ENCODE results near the gene TSHZ2. TPM values are rescaled to one million over a fixed set of nuclear protein-coding genes. Genes with fewer than 3 reads are reported as not detected.

The TSHZ2 gene
- total RNA-seq, 3 donors from 2014 or later (not counting 1 experiment from before 2014, with no cell fraction given), result 1.8 to 1.9 TPM; not detected in 1

DNA sequence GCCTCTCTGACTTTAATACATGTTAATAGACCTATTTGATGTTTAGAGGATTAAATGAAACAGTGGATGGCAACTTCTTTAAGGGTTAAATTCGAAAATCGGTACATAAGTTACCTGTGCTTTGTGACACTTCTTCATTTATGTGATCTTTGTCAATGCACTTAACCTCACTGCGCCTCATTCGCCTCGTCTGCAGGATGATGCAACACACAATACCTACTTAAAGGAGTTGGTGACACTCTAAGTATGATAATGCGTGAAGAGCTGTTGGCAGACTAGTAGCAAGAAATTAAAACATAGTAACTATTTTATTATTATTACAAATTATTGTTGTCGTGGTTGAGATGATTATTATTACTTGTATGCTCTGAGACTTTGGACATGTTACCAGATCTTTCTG lies 92.8 kb downstream of the TSHZ2 start:
- H3K4me1 Mint-ChIP-seq, result no peaks in the 10 kb centered on the region
- Histone ChIP-seq H3K27me3 (ENCODE audit: control insufficient read depth, insufficient read depth, low read length) (no peaks in the 10 kb centered on the region), H3K36me3 (ENCODE audit: control insufficient read depth, insufficient read depth, low read length) (no peaks in the 10 kb centered on the region), H3K4me1 (ENCODE audit: control insufficient read depth, insufficient read depth, low read length) (no peaks in the 10 kb centered on the region), H3K4me3 (ENCODE audit: low read length) (no peak overlapping the region), H3K27ac (ENCODE audit: low read length) (no peak overlapping the region), H3K9me3 (ENCODE audit: control insufficient read depth, insufficient read depth, low read length) (no peaks in the 10 kb centered on the region)
- no peaks in the 10 kb centered on the region for H3K9me3 Mint-ChIP-seq
- no peak overlapping the region for H3K4me3 Mint-ChIP-seq
- TF ChIP-seq, protein P1, sequence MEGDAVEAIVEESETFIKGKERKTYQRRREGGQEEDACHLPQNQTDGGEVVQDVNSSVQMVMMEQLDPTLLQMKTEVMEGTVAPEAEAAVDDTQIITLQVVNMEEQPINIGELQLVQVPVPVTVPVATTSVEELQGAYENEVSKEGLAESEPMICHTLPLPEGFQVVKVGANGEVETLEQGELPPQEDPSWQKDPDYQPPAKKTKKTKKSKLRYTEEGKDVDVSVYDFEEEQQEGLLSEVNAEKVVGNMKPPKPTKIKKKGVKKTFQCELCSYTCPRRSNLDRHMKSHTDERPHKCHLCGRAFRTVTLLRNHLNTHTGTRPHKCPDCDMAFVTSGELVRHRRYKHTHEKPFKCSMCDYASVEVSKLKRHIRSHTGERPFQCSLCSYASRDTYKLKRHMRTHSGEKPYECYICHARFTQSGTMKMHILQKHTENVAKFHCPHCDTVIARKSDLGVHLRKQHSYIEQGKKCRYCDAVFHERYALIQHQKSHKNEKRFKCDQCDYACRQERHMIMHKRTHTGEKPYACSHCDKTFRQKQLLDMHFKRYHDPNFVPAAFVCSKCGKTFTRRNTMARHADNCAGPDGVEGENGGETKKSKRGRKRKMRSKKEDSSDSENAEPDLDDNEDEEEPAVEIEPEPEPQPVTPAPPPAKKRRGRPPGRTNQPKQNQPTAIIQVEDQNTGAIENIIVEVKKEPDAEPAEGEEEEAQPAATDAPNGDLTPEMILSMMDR (IDR thresholded peaks at IDR 0.05), result no peak
- no peak overlapping the region for H3K27ac Mint-ChIP-seq
- no peaks in the 10 kb centered on the region for H3K36me3 Mint-ChIP-seq
- H3K27me3 Mint-ChIP-seq (ENCODE audit: low read depth in 2 of 2), result peaks cover 10 to 22% of the 10 kb centered on the region in 2 donors
- ATAC-seq (no peak), DNase-seq (no peak)
- WGBS (ENCODE audit: insufficient coverage), result 89% methylated on average over 5 of the region's 7 CpGs
- intact Hi-C loops (cut with micrococcal nuclease), result no loop called here

DNA sequence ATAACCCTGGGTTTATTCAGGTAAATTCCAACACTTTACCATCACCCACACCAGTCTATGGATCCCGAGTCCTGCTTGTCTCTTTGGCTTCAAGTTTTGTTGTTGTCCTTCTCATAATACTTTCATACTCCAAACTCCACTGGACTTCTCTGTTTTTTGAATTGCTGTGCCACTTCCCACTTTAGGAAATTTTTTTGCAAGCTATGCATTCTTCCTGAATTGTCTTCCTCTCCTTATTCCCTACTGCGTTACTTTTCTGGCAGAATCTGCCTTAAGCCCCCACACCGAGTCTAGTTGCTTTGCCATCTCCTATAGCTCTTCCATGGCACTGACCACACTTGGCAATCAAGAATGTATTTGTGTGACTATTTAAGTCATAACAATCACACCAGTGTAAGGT lies 96.1 kb downstream of the TSHZ2 start:
- no peak overlapping the region for H3K4me3 Mint-ChIP-seq
- Histone ChIP-seq H3K36me3 (ENCODE audit: control insufficient read depth, insufficient read depth, low read length) (no peaks in the 10 kb centered on the region), H3K4me3 (ENCODE audit: low read length) (no peak overlapping the region), H3K4me1 (ENCODE audit: control insufficient read depth, insufficient read depth, low read length) (no peaks in the 10 kb centered on the region), H3K9me3 (ENCODE audit: control insufficient read depth, insufficient read depth, low read length) (no peaks in the 10 kb centered on the region), H3K27ac (ENCODE audit: low read length) (no peak overlapping the region), H3K27me3 (ENCODE audit: control insufficient read depth, insufficient read depth, low read length) (no peaks in the 10 kb centered on the region)
- H3K9me3 Mint-ChIP-seq, result peaks cover 0 to 2% of the 10 kb centered on the region in 2 donors
- H3K27me3 Mint-ChIP-seq (ENCODE audit: low read depth in 2 of 2), result peaks cover 10 to 17% of the 10 kb centered on the region in 2 donors
- intact Hi-C loops (cut with micrococcal nuclease), result no loop called here
- no peaks in the 10 kb centered on the region for H3K36me3 Mint-ChIP-seq
- TF ChIP-seq, protein P1 (IDR thresholded peaks at IDR 0.05), result no peak
- DNase-seq (no peak), ATAC-seq (no peak)
- no peak overlapping the region for H3K27ac Mint-ChIP-seq
- WGBS (ENCODE audit: insufficient coverage), result 91% methylated on average over 3 of the region's 3 CpGs
- H3K4me1 Mint-ChIP-seq, result no peaks in the 10 kb centered on the region

DNA sequence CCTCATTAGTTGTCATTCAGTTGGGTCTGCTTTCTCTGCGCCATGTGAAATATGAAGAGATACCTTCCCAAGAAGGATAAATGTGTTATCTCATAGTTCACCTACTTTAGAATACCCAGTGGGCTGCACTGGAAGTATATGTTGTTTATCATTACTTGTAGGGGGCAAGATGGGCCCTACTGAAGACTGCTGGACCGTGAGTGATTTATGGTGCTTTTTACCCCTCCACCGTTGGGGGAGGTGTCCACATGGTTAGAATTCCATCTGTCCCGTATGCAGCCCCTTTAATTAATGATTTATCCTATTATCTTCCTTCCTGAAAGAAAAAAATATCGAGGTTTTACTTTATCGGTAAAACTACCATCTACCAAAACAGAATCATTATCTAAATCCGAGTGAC lies 97.0 kb downstream of the TSHZ2 start:
- TF ChIP-seq, protein P1 (IDR thresholded peaks at IDR 0.05), result no peak
- H3K27ac Mint-ChIP-seq, result no peak overlapping the region
- H3K4me1 Mint-ChIP-seq, result no peaks in the 10 kb centered on the region
- no peaks in the 10 kb centered on the region for H3K36me3 Mint-ChIP-seq
- H3K9me3 Mint-ChIP-seq, result peaks cover 0 to 3% of the 10 kb centered on the region in 2 donors
- no peak overlapping the region for H3K4me3 Mint-ChIP-seq
- DNase-seq (no peak), ATAC-seq (no peak)
- H3K36me3 ChIP-seq (ENCODE audit: control insufficient read depth, insufficient read depth, low read length), result no peaks in the 10 kb centered on the region
- intact Hi-C loops (cut with micrococcal nuclease), result no loop called here
- H3K27me3 Mint-ChIP-seq (ENCODE audit: low read depth in 2 of 2), result peaks cover 10 to 19% of the 10 kb centered on the region in 2 donors
- 58% methylated on average over 3 of the region's 7 CpGs for WGBS (ENCODE audit: insufficient coverage)
- no peaks in the 10 kb centered on the region for H3K9me3 ChIP-seq (ENCODE audit: control insufficient read depth, insufficient read depth, low read length)
- H3K27me3 ChIP-seq (ENCODE audit: control insufficient read depth, insufficient read depth, low read length), result no peaks in the 10 kb centered on the region
- no peak overlapping the region for H3K4me3 ChIP-seq (ENCODE audit: low read length)
- H3K27ac ChIP-seq (ENCODE audit: low read length), result no peak overlapping the region
- H3K4me1 ChIP-seq (ENCODE audit: control insufficient read depth, insufficient read depth, low read length), result no peaks in the 10 kb centered on the region

DNA sequence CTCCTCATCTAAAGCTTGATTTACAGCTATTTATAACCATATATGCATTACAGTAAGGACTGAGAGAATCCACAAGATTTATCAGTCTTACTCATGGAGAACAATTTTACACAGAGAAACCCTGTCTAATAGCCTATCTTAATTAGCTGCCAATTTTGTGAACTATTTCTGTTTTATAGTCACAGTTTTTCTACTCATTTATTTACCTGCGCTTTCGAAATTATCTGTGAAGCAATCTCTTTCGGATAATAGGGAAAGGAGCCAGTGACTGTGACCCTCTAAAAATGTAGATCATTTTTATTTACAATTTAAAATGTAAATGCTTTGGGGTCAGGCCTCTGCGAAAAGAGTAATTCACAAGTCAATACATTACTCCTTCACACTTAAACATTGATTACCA lies 98.1 kb downstream of the TSHZ2 start:
- TF ChIP-seq, protein P1 (IDR thresholded peaks at IDR 0.05), result no peak
- H3K4me3 Mint-ChIP-seq, result no peak overlapping the region
- Histone ChIP-seq H3K9me3 (ENCODE audit: control insufficient read depth, insufficient read depth, low read length) (no peaks in the 10 kb centered on the region), H3K4me3 (ENCODE audit: low read length) (no peak overlapping the region), H3K4me1 (ENCODE audit: control insufficient read depth, insufficient read depth, low read length) (no peaks in the 10 kb centered on the region), H3K27me3 (ENCODE audit: control insufficient read depth, insufficient read depth, low read length) (no peaks in the 10 kb centered on the region), H3K36me3 (ENCODE audit: control insufficient read depth, insufficient read depth, low read length) (no peaks in the 10 kb centered on the region), H3K27ac (ENCODE audit: low read length) (no peak overlapping the region)
- H3K36me3 Mint-ChIP-seq, result no peaks in the 10 kb centered on the region
- DNase-seq (no peak), ATAC-seq (no peak)
- peaks cover 10 to 21% of the 10 kb centered on the region in 2 donors for H3K27me3 Mint-ChIP-seq (ENCODE audit: low read depth in 2 of 2)
- H3K4me1 Mint-ChIP-seq, result no peaks in the 10 kb centered on the region
- 80% methylated on average over 2 of the region's 4 CpGs for WGBS (ENCODE audit: insufficient coverage)
- H3K27ac Mint-ChIP-seq, result no peak overlapping the region
- intact Hi-C loops (cut with micrococcal nuclease), result no loop called here
- peaks cover 0 to 3% of the 10 kb centered on the region in 2 donors for H3K9me3 Mint-ChIP-seq
